Esophagus squamous epithelium (tissue), 5 donors: ENCODE results near the gene UMODL1. TPM values are rescaled to one million over a fixed set of nuclear protein-coding genes. Genes with fewer than 3 reads are reported as not detected.

Source experiments
- DNase-seq: peaks from one replicate; lab custom pipeline; 2025; lab: John Stamatoyannopoulos, UW
- H3K27ac ChIP-seq, 4 donors: fragments of 200-600 bp; sonication (generic); one replicate each; pipeline ENCODE4 v1.5.1; 2016 to 2019; ENCODE audit warnings: mild to moderate bottlenecking in 1 of 4
- H3K27me3 ChIP-seq, 4 donors: fragments of 200-600 bp; sonication (generic); 1 replicate in 3 of 4; 2 replicates in 1 of 4; pipeline versions ENCODE4 v1.5.1 to v1.6.0; 2017 to 2021; ENCODE audit warnings: antibody characterized with exemption in 1 of 4
- H3K36me3 ChIP-seq, 3 donors: fragments of 200-600 bp; sonication (generic); one replicate each; pipeline ENCODE4 v1.5.1; 2016 to 2019
- H3K4me1 ChIP-seq, 3 donors: fragments of 200-600 bp; sonication (generic); one replicate each; pipeline ENCODE4 v1.5.1; 2017 to 2019
- H3K4me3 ChIP-seq, 4 donors: fragments of 200-600 bp; sonication (generic); 1 replicate in 3 of 4; 2 replicates in 1 of 4; pipeline ENCODE4 v1.5.1; 2016 to 2019; ENCODE audit warnings: mild to moderate bottlenecking in 2 of 4, moderate library complexity in 1 of 4
- H3K9me3 ChIP-seq, 3 donors: fragments of 200-600 bp; sonication (generic); one replicate each; pipeline ENCODE4 v1.5.1; 2016 to 2019
- CTCF ChIP-seq, 6 experiments: fragments of 450-650 bp in 4 of 6; fragments of 200-600 bp in 2 of 6; sonication (generic) in 2 of 6; IDR thresholded peaks; one replicate each; pipeline ENCODE4 v1.5.1; 2016 to 2019; ENCODE audit warnings: antibody characterized with exemption in 6 of 6, mild to moderate bottlenecking in 4 of 6, moderate library complexity in 4 of 6
- POLR2A ChIP-seq, 4 donors: fragments of 450-650 bp; IDR thresholded peaks; one replicate each; pipeline ENCODE4 v1.6.1; 2017; ENCODE audit warnings: antibody characterized with exemption in 4 of 4, mild to moderate bottlenecking in 4 of 4, moderate library complexity in 3 of 4
- WGBS, 2 donors: methylation state at CpG; one replicate each; pipeline ENCODE4 v1.1.5; 2018; 5-methylcytosine and 5-hydroxymethylcytosine counted together
- intact Hi-C: fragments of 100-400 bp; cut with DNase I; formaldehyde crosslinking; loops from one replicate; pipeline ENCODE4 v1.15.0; 2022
- total RNA-seq, 4 donors: library from RNA; depleted of rRNA; stranded (reverse); fragments of >200 nt; gene quantifications; one replicate each; pipeline ENCODE4 v1.1.0, GENCODE V29; 2016
- donor health status: DM: yes; HTN: yes; CAD: no.

UMODL1 gene
- total RNA-seq, 4 donors from 2014 or later, result not detected

- no peaks in the 10 kb centered on the region for H3K27me3 ChIP-seq
- intact Hi-C loops, result no loop called here
- H3K9me3 ChIP-seq, result no peaks in the 10 kb centered on the region
- peaks cover 12 to 21% (median 16%) of the 10 kb centered on the region in 3 donors for H3K4me1 ChIP-seq
- DNase-seq, result no peak
- H3K36me3 ChIP-seq, result no peaks in the 10 kb centered on the region
- no peak for TF ChIP-seq POLR2A (IDR thresholded peaks at IDR 0.05)
- no peak for TF ChIP-seq CTCF (IDR thresholded peaks at IDR 0.05)
- H3K27ac ChIP-seq, result no peak overlapping the region
- no peak overlapping the region for H3K4me3 ChIP-seq
- 77 to 94% methylated on average over 8 to 9 of the region's 9 CpGs for WGBS, 2 donors
Measured at GRCh38 chr21:42055425-42055824, 15.7 kb upstream of the UMODL1 start.

DNA sequence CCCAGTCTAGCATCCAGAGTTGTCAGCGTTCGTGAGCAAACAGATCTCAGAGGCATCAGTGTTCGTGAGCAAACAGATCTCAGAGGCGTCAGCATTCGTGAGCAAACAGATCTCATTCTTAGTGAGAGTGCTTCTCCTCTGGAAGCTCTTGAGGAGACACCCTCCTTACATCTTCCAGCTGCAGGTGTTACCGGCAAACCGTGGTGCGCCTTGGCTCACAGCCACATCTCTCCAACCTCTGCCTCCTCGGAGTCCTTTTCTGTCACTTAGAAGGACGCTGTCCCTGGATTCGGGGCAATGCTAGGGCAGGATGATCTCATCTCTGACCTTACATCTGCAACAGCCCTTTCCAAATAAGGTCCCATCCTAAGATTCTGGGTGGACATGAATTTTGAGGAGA is 14.6 kb upstream of the UMODL1 start:
- TF ChIP-seq CTCF (IDR thresholded peaks at IDR 0.05) (no peak), POLR2A (IDR thresholded peaks at IDR 0.05) (no peak)
- no peak for DNase-seq
- peaks cover 12 to 22% (median 16%) of the 10 kb centered on the region in 3 donors for H3K4me1 ChIP-seq
- no peak overlapping the region for H3K4me3 ChIP-seq
- WGBS, 2 donors, result 44 to 71% methylated on average over 8 to 11 of the region's 11 CpGs
- no peaks in the 10 kb centered on the region for H3K36me3 ChIP-seq
- intact Hi-C loops, result no loop called here
- peak overlapping the region in 3 of 4 donors; percentile 43 to 54 (median 49) for H3K27ac ChIP-seq
- no peaks in the 10 kb centered on the region for H3K9me3 ChIP-seq
- H3K27me3 ChIP-seq, result no peaks in the 10 kb centered on the region

GRCh38 chr21:42056996-42057689 is 14.0 kb upstream of the UMODL1 start:
- no peaks in the 10 kb centered on the region for H3K36me3 ChIP-seq
- intact Hi-C loops, result no loop called here
- no peaks in the 10 kb centered on the region for H3K9me3 ChIP-seq
- H3K4me3 ChIP-seq, result peak overlapping the region in 1 of 4 donors; percentile 13
- WGBS, 2 donors, result 22 to 26% methylated on average over 16 to 17 of the region's 17 CpGs
- TF ChIP-seq CTCF (IDR thresholded peaks at IDR 0.05), result no peak
- TF ChIP-seq POLR2A (IDR thresholded peaks at IDR 0.05), result no peak
- no peak for DNase-seq
- no peaks in the 10 kb centered on the region for H3K27me3 ChIP-seq
- H3K4me1 ChIP-seq, result peaks cover 12 to 29% (median 16%) of the 10 kb centered on the region in 3 donors
- H3K27ac ChIP-seq, result peak overlapping the region in 3 of 4 donors; percentile 43 to 54 (median 49)

DNA sequence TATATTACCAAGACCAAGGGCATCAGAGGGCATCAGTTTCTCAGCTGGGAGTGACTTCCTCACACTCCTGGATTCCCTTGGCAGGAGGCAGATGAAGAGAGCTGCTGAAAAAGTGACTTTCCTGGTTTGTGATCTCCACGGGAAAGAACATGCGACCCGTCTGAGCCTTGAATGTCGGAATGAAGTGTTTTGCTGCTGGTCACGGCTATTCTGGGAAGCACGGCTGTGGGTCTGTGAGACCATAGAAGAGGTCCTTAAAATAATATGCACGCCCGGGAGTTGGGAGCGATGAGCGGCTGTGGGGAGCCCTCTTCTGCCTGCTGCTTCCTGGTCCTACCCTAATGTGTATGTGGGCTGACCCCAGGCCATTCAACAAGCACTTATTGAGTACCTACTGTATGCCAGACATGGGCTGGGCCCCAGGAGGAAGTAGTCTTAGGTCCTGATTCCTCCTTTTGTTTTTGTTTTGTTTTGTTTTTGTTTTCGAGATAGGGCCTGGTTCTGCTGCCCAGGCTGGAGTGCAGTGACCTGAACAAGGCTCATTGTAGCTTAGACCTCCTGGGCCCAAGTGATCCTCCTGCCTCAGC is 13.2 kb upstream of the UMODL1 start:
- intact Hi-C loops, result no loop called here
- Histone ChIP-seq H3K36me3 (no peaks in the 10 kb centered on the region), H3K4me1 (peaks cover 16 to 37% (median 17%) of the 10 kb centered on the region in 3 donors), H3K4me3 (no peak overlapping the region), H3K27me3 (no peaks in the 10 kb centered on the region), H3K9me3 (no peaks in the 10 kb centered on the region), H3K27ac (peak overlapping the region in 1 of 4 donors; percentile 40)
- 45 to 70% methylated on average over 6 to 10 of the region's 11 CpGs for WGBS, 2 donors
- DNase-seq, result no peak
- no peak for TF ChIP-seq CTCF (IDR thresholded peaks at IDR 0.05)
- TF ChIP-seq POLR2A (IDR thresholded peaks at IDR 0.05), result no peak

- H3K27ac ChIP-seq, result no peak overlapping the region
- H3K4me3 ChIP-seq, result no peak overlapping the region
- H3K9me3 ChIP-seq, result no peaks in the 10 kb centered on the region
- intact Hi-C loops, result no loop called here
- WGBS, 2 donors, result 89 to 95% methylated on average over 7 to 11 of the region's 11 CpGs
- DNase-seq, result no peak
- TF ChIP-seq CTCF (IDR thresholded peaks at IDR 0.05) (no peak), POLR2A (IDR thresholded peaks at IDR 0.05) (no peak)
- no peaks in the 10 kb centered on the region for H3K27me3 ChIP-seq
- peaks cover 23 to 44% (median 25%) of the 10 kb centered on the region in 3 donors for H3K4me1 ChIP-seq
- no peaks in the 10 kb centered on the region for H3K36me3 ChIP-seq
Measured at GRCh38 chr21:42058631-42059111, 12.4 kb upstream of the UMODL1 start.
